Kidney (tissue), 14 donors: ENCODE measurements around the gene MYL7. TPM values are rescaled to one million over a fixed set of nuclear protein-coding genes. Genes with fewer than 3 reads are reported as not detected.
"Not testable (repeated sequence)": the region's sequence is repeated elsewhere in the genome, so short reads cannot be mapped to it uniquely, and the experiment has no call there.

Experiments used
- DNase-seq, 5 donors: peaks; one replicate each; pipeline ENCODE4 v3.0.0-alpha.2; 2013 to 2020
- FAIRE-seq: peaks from 2 replicates; lab custom pipeline; 2012; peaks lifted over from hg19 to GRCh38; lab: Jason Lieb, UNC
- H3K27ac ChIP-seq, 2 donors: one replicate each; pipeline ENCODE4 v1.7.0; 2013; ENCODE audit warnings: low read depth in 2 of 2, low read length in 2 of 2, inconsistent platforms in 1 of 2
- H3K27me3 ChIP-seq: one replicate; pipeline ENCODE4 v1.7.1; 2013; ENCODE audit warnings: low read length, inconsistent platforms; ENCODE audit not compliant: control insufficient read depth, insufficient read depth
- H3K36me3 ChIP-seq, 3 donors: one replicate each; pipeline versions ENCODE4 v1.7.0 to v1.7.1; 2013; ENCODE audit warnings: low read length in 3 of 3, control low read depth in 1 of 3, inconsistent platforms in 1 of 3; ENCODE audit not compliant: insufficient read depth in 3 of 3, control insufficient read depth in 2 of 3
- H3K4me1 ChIP-seq, 3 donors: one replicate each; pipeline versions ENCODE4 v1.7.0 to v1.7.1; 2013; ENCODE audit warnings: low read length in 3 of 3, inconsistent platforms in 1 of 3, low read depth in 1 of 3; ENCODE audit not compliant: control insufficient read depth in 2 of 3, insufficient read depth in 2 of 3
- H3K4me3 ChIP-seq, 3 donors: one replicate each; pipeline versions ENCODE4 v1.7.0 to v1.8.1; 2013; ENCODE audit warnings: low read length in 3 of 3, control low read depth in 1 of 3, inconsistent platforms in 1 of 3
- H3K9ac ChIP-seq, 3 donors: one replicate each; pipeline versions ENCODE4 v1.7.0 to v1.7.1; 2013; ENCODE audit warnings: low read length in 3 of 3, control low read depth in 1 of 3, inconsistent platforms in 1 of 3
- H3K9me3 ChIP-seq, 3 donors: one replicate each; pipeline versions ENCODE4 v1.7.0 to v1.7.1; 2013; ENCODE audit warnings: low read length in 3 of 3, control low read depth in 1 of 3, inconsistent platforms in 1 of 3; ENCODE audit not compliant: control insufficient read depth in 2 of 3, insufficient read depth in 1 of 3
- intact Hi-C: fragments of 100-400 bp; cut with DNase I; formaldehyde crosslinking; loops from one replicate; pipeline ENCODE4 v1.11.1; 2022
- polyA plus RNA-seq: library from polyadenylated mRNA; stranded (reverse); fragments of 350-450 nt; fragmentation: Illumina TruSeq; extraction: RNeasy Lipid Tissue Mini Kit (QIAGEN cat#74804); gene quantifications from one replicate; pipeline ENCODE4 v1.2.3, GENCODE V29; 2014; ENCODE audit warnings: low read depth, low replicate concordance; ENCODE audit not compliant: insufficient read depth
- total RNA-seq: library from RNA; stranded (reverse); fragmentation: NEBNext Ultra II Directional; extraction: Animal tissue kit (Norgen Biotek cat#: 25700); gene quantifications from one replicate; pipeline ENCODE4 v1.2.1, GENCODE V29; 2021
- TF ChIP-seq, protein P1 (sequence below): IDR thresholded peaks from 3 replicates; pipeline ENCODE4 v1.5.1; 2012; ENCODE audit warnings: mild to moderate bottlenecking, moderate library complexity, borderline replicate concordance; ENCODE audit not compliant: insufficient read depth; ENCODE audit errors: extremely low read depth
- donor health status: control.
- donor health status: control.
- donor health status: control.
- donor health status: control.
- donor health status: control.
- donor health status: DM: yes; HTN: yes; CAD: no.
- donor health status: Normal renal cell carcinoma (clear cell type).

Gene MYL7
- total and polyA plus RNA-seq, 2 donors from 2014 or later: not detected

DNA sequence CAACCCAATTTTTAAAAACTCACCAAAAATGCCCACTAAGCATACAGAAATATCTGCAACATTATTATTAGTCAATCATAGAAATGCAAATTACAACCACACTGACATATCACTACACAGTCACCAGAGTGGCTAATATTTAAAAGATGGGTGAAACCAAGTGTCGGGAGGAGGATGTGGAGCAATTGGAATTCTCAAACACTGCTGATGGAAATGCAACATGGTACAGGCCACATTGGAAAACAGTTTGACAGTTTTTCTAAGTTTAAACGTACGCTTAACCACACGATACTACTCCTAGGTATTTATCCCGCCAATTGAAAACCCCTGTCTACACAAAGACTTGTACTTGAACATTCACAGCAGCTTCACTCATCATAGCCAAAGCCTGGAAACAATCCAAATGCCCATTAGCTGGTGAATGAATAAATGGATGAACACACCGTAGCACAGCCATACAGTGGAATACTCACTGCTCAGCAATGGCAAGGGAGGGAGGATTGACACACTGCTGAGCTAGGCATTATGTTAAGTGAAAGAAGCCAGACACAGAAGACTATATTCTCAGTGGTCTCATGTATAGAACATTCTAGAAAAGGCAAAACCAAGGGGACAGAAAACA is 31.8 kb upstream of the MYL7 start:
- H3K4me1 ChIP-seq: no peaks in the 10 kb centered on the region
- H3K27me3 ChIP-seq: no peaks in the 10 kb centered on the region
- no peaks in the 10 kb centered on the region for H3K9me3 ChIP-seq
- H3K27ac ChIP-seq: no peak overlapping the region
- intact Hi-C loops: no loop called here
- TF ChIP-seq, protein P1, sequence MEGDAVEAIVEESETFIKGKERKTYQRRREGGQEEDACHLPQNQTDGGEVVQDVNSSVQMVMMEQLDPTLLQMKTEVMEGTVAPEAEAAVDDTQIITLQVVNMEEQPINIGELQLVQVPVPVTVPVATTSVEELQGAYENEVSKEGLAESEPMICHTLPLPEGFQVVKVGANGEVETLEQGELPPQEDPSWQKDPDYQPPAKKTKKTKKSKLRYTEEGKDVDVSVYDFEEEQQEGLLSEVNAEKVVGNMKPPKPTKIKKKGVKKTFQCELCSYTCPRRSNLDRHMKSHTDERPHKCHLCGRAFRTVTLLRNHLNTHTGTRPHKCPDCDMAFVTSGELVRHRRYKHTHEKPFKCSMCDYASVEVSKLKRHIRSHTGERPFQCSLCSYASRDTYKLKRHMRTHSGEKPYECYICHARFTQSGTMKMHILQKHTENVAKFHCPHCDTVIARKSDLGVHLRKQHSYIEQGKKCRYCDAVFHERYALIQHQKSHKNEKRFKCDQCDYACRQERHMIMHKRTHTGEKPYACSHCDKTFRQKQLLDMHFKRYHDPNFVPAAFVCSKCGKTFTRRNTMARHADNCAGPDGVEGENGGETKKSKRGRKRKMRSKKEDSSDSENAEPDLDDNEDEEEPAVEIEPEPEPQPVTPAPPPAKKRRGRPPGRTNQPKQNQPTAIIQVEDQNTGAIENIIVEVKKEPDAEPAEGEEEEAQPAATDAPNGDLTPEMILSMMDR: no peak
- H3K36me3 ChIP-seq: no peaks in the 10 kb centered on the region
- no peak overlapping the region for H3K9ac ChIP-seq
- FAIRE-seq: no peak
- no peak overlapping the region for H3K4me3 ChIP-seq
- DNase-seq: no peak

DNA sequence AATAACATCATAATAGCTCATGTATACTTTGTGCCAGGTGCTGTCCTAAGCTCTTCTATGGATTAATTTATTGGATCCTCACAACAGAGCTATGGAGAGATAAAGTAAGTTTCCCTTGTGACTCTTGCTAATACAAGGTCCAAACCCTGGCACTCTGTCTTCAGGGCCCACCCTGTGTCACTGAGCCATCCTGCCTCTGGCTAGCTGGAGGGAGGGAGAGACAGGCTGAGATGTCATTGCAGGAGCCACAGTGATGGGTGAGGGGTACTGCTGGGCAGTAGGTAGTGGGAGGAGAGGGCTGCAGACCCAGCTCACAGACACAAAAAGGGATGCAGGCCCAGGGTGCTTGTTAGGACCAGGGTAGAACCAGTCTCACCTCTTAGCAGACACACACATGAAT is 31.2 kb upstream of the MYL7 start:
- TF ChIP-seq, protein P1: no peak
- H3K27ac ChIP-seq: no peak overlapping the region
- no peak overlapping the region for H3K4me3 ChIP-seq
- DNase-seq (no peak), FAIRE-seq (no peak)
- no peak overlapping the region for H3K9ac ChIP-seq
- no peaks in the 10 kb centered on the region for H3K36me3 ChIP-seq
- no peaks in the 10 kb centered on the region for H3K4me1 ChIP-seq
- no peaks in the 10 kb centered on the region for H3K9me3 ChIP-seq
- H3K27me3 ChIP-seq: no peaks in the 10 kb centered on the region
- intact Hi-C loops: no loop called here

DNA sequence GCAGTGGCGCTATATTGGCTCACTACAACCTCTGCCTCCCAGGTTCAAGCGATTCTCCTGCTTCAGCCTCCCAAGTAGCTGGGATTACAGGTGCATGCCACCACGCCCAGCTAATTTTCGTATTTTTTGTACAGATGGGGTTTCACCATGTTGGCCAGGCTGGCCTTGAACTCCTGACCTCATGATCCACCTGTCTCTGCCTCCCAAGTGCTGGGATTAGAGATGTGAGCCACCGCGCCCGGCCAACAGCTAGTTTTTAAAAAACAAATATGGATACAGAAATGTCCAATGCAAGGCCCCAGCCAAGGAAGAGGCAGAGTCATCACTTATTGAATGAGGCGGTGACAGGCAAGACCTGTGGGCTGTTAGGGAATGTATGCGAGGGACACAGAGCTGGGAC is 30.8 kb upstream of the MYL7 start:
- H3K9ac ChIP-seq, H3K27me3 ChIP-seq, H3K9me3 ChIP-seq, DNase-seq, H3K4me3 ChIP-seq, H3K27ac ChIP-seq, H3K36me3 ChIP-seq, FAIRE-seq, H3K4me1 ChIP-seq, intact Hi-C loops: not testable (repeated sequence)

DNA sequence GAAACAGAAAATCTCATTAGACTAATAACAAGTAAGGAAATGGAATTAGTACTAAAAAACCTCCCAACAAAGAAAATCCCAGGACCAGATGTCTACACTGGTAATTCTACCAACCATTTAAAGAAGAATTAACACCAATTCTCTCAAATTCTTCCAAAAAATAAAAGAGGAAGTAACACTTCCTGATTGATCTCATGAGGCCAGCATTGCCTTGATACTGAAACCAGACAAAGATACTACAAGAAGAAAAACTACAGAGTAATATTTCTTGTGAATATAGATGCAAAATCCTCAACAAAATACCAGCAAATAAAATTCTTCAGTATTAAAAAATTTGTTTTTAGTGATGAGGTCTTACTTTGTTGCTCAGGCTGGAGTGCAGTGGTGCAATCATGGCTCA is 26.8 kb upstream of the MYL7 start:
- H3K9ac ChIP-seq: no peak overlapping the region
- intact Hi-C loops: no loop called here
- H3K4me3 ChIP-seq: no peak overlapping the region
- DNase-seq (no peak), FAIRE-seq (no peak)
- no peaks in the 10 kb centered on the region for H3K4me1 ChIP-seq
- H3K27ac ChIP-seq: no peak overlapping the region
- TF ChIP-seq, protein P1: no peak
- no peaks in the 10 kb centered on the region for H3K27me3 ChIP-seq
- no peaks in the 10 kb centered on the region for H3K9me3 ChIP-seq
- H3K36me3 ChIP-seq: no peaks in the 10 kb centered on the region
